Gastroesophageal sphincter (tissue), 2 donors: ENCODE results near the gene PTPRF.

Experiments used
- POLR2A ChIP-seq, 2 donors: fragments of 450-650 bp; IDR thresholded peaks; one replicate each; pipeline ENCODE4 v1.6.1; 2017; ENCODE audit warnings: antibody characterized with exemption in 2 of 2, mild to moderate bottlenecking in 2 of 2, moderate library complexity in 1 of 2
- POLR2AphosphoS5 ChIP-seq: sonication (generic); formaldehyde crosslinking; IDR thresholded peaks from one replicate; pipeline ENCODE4 v1.6.1; 2017; ENCODE audit warnings: antibody characterized with exemption

GRCh38 chr1:43622471-43622870 is 91.8 kb downstream of the PTPRF start:
- TF ChIP-seq POLR2AphosphoS5 (no peak), POLR2A (IDR thresholded peaks at IDR 0.05) (no peak)
